NCI-H2081 (cell line): ENCODE results near the gene WSB2.
"Not testable (repeated sequence)": the region's sequence is repeated elsewhere in the genome, so short reads cannot be mapped to it uniquely, and the experiment has no call there.

Source experiments
- DNase-seq, 2 experiments: peaks; one replicate each; lab custom pipeline; 2025; lab: John Stamatoyannopoulos, UW

Gene WSB2

DNA sequence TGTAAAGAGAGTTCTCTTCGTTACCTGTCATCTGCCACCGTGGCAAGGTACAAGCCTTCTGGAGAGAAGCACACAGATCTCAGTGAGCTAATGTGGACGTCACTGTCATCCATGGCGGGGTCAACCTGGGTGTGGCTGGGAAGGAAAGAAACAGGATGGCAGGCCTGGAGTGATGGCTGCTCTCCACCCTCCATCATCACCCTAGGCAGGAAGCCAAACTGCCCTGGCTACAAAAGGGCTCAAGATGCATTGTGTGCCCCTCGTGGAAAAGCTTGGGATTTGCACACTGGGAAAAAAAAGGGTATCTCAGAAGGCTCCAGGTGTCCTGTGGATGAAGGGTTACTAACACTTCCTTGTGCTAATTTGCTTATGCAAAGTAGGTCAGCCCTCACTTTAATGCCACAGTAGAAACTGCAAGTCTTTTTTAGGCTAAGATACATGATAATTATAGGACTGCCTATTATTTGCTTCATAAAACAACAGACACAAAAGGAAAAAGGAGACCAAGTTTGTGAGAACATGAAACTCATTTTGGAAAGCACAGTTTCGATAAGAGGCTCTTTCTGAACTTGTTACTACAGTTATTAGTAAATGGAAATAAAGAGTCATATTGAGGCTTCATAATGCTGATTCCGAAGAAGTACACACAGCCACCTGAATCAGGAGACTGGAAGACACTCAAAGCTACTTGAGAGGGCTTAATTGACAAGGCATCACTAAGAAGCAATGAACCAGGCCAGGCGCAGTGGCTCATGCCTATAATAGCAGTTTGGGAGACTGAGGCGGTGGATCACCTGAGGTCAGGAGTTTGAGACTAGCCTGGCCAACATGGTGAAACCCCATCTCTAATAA lies 25.6 kb downstream of the WSB2 start:
- peak in 1 of 2 experiments; percentile 43 for DNase-seq

DNA sequence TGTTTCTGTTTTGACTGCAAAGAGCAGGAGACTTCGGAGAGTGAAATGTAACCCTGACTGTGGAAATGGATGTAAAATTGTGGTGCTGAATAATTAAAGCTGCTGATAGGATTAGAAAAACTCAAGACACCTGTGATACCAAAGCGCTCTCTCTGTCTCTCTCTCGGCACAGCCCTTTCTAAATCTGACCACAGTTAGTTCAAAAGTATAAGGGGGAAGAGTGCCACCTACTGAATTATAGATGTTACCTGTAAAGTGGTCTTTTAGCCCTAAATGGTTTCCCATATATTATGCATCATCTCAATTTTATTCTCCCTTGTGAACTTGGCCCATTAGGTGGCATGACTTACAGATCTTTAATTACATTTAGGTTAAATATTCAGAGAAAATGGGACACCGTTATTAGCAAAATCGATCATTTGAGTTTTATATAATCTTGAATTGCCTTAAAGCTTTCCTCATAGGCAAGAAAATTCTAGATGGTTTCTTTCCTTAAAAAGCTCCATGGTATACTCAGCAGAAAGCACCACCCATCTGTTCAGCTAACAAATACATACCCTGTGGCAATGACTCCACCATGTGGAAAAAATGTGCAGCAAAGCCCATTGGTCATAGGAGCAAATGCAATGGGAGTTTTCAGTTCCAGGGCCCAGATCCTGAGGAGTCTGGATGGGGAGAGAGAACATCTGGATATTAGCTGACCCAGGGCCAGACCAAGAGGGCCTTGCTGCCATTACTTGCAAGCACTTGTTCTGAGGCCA lies 26.4 kb downstream of the WSB2 start:
- DNase-seq: peak; percentile 11 to 26

- DNase-seq: no peak
Measured at GRCh38 chr12:118033902-118034301, 27.1 kb downstream of the WSB2 start.

DNA sequence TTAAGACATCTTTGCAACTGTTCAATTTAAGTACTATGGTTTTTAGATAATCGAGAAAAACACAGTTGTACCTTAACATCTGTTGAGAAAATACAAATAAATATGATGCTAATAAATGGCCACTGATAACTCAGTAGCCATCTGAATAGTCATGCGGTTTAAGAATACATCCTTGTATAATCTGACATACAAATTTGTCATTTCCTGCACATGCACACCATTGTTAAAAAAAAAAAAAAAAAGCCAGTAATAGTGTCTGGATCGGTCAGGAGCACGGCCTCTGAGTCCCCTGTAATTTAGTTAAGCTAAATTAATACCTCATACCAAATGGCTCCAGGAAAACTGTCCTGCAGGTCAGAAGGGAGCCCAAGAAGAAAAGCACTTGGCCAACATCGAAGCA lies 27.7 kb downstream of the WSB2 start:
- DNase-seq: no peak

GRCh38 chr12:118032188-118032587 lies 28.8 kb downstream of the WSB2 start:
- no peak for DNase-seq

- no peak for DNase-seq
Measured at GRCh38 chr12:118029166-118029565, 31.8 kb downstream of the WSB2 start.

GRCh38 chr12:118025168-118025567 lies 35.8 kb downstream of the WSB2 start:
- DNase-seq: no peak

GRCh38 chr12:118023301-118023860 lies 37.6 kb downstream of the WSB2 start:
- no peak for DNase-seq

- DNase-seq: no peak
Measured at GRCh38 chr12:118022728-118023109, 38.3 kb downstream of the WSB2 start.

- DNase-seq: not testable (repeated sequence)
Measured at GRCh38 chr12:118022097-118022727, 38.8 kb downstream of the WSB2 start.

GRCh38 chr12:118020036-118020435 lies 40.9 kb downstream of the WSB2 start:
- DNase-seq: no peak

- DNase-seq: no peak
Measured at GRCh38 chr12:118017926-118018325, 43.1 kb downstream of the WSB2 start.

DNA sequence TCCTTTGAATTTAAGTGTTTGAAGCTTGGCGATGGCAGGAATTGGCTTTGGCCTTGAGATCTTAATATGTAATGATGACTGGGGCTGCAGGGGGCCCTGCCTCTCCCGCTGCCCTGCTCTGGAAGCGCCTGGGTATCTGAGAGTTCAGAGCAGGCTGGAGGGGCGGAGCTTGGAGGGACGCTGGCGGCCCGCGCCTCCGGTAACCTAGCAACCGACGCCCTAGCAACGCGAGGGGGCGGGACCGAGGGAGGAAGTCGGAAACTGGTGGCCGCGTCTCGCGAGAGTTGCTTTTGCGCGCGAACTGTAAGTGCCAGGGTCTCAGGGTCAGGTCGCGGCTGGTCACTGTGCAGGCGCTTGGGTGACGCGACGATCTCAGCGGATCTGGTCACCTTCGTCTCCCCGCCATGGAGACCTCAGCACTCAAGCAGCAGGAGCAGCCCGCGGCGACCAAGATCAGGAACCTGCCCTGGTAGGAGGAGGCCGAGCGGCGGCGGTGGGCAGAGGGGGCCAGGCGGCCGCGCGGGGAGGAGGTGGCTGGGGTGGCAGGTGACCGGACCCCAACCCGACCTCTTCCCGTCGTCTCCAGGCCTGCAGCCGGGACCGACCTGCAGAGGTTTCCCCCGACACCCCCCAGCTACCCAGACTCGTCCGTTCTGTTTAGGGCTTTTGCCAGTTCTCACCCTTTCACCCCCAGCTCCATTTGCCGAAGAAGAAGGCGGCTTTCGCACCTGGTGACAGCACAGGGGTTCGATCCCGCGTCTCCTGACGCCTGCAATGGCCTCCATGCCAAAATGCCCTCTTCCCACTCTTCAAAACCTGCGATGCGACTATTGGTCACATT lies 44.3 kb downstream of the WSB2 start, which contains the start of gene RFC5:
Gene RFC5 (plus strand): TSS at position 280 of the 841 bp plus-strand sequence. CDS start 125 bp downstream, at position 405.
- DNase-seq: peak; percentile 97 to 98

DNA sequence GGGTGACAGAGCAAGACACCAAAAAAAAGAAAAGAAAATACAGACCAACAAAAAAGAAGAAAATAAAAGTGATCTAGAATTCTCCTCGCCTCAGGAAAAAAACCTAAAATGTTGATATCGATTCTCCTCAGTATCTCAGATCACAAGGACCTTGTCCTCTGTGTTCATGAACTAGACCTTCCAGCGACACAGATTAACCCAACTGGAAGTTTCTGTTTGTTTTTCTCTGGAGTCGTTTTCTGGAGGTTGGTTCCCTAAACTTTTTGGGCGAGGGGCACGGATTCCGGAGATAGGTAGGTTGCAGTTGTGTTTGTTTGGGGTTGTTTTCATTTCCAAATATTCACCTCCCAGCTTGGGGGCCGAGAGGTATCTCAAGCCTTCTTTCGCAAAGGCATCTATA lies 45.0 kb downstream of the WSB2 start:
- DNase-seq: no peak

DNA sequence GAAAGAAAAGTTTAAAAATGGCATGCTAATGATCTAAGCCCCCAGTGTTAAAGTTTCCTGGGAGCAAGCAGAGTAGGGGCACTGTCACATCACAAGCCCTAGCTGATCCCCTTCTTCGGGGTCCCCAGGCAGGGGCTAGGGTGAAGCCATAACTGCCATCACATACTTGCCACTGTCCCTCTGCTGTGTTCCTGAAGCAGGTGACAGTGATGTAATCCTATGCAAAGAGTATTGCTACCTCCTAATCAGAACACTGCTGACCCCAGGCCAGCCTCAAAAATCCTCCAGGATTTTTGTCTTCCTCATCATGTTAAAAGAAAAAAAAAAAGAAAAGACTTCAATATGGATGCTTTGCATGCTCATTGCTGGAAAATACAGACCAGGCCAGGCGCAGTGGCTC lies 45.7 kb downstream of the WSB2 start:
- DNase-seq: no peak

- no peak for DNase-seq
Measured at GRCh38 chr12:118013283-118013682, 47.7 kb downstream of the WSB2 start.

DNA sequence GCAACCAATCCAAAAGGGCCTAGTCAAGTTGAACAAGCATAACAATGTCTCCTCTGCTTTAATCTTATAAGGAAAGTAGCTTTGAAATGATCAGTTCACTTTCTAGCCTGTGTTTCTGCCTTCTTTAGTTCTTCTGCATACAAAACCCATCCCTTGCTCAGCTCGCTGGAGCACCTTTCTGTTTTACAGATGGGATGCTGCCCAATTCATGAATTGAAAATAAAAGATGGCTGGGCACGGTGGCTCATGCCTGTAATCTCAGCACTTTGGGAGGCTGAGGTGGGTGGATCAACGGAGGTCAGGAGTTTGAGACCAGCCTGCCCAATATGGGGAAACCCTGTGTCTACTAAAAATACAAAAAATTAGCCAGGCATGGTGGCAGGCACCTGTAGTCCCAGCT lies 49.0 kb downstream of the WSB2 start:
- DNase-seq: no peak

DNA sequence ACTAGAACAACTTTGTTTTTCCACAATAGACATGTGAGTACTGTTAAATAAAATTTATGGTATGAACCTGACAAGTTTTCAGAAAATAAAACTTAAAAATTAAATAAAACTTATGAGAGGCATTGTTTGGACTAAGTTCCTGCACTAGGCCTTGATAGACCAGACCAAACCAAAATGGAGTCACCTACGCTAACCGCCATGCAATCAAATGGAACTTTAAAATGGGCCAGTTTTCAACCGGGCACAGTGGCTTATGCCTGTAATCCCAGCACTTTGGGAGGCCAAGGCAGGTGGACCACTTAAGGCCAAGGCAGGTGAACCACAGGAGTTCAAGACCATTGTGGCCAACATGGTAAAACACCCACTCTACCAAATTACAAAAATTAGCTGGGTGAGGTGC lies 49.6 kb downstream of the WSB2 start:
- DNase-seq: no peak

DNA sequence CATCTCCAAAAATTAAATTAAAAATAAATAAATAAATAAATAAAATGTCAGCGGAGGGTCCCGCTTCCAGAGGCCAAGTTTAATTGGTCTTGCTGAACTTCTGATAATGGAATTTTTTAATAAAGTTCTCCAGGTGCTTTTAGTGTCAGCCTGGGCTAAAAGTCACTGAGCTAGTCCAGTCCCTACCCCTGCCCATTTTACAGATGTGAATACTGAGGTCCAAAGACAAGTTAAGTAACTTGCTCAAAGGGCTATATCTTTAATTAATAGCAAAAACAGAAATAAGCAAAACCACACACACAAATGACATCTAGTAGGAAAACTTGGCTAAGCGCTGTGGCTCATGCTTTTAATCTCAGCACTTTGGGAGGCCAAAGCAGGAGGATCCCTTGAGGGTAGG lies 50.1 kb downstream of the WSB2 start:
- DNase-seq: no peak

DNA sequence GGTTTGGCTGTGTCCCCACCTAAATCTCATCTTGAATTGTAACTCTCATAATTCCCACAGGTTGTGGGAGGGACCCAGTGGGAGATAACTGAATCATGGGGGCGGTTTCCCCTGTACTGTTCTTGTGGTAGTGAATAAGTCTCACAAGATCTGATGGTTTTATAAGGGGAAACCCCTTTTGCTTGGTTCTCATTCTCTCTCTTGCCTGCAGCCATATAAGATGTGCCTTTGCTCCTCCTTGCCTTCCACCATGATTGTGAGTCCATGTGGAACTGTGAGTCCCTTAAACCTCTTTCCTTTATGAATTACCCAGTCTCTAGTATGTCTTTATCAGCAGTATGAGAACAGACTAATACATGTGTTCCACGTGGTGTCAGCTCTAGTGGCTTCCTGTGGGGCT lies 61.2 kb downstream of the WSB2 start:
- not testable (repeated sequence) for DNase-seq

GRCh38 chr12:117998719-117999118 lies 62.3 kb downstream of the WSB2 start:
- no peak for DNase-seq
